ENCODE data around the gene RETREG2. TPM values are rescaled to one million over a fixed set of nuclear protein-coding genes. Genes with fewer than 3 reads are reported as not detected.

The RETREG2 gene
- total RNA-seq, 1 experiment from 2014 or later = 88.3 TPM

GRCh38 chr2:219214786-219215185, 36.7 kb downstream of the RETREG2 start:
- DNase-seq (ENCODE audit: low read depth) = no peak

DNA sequence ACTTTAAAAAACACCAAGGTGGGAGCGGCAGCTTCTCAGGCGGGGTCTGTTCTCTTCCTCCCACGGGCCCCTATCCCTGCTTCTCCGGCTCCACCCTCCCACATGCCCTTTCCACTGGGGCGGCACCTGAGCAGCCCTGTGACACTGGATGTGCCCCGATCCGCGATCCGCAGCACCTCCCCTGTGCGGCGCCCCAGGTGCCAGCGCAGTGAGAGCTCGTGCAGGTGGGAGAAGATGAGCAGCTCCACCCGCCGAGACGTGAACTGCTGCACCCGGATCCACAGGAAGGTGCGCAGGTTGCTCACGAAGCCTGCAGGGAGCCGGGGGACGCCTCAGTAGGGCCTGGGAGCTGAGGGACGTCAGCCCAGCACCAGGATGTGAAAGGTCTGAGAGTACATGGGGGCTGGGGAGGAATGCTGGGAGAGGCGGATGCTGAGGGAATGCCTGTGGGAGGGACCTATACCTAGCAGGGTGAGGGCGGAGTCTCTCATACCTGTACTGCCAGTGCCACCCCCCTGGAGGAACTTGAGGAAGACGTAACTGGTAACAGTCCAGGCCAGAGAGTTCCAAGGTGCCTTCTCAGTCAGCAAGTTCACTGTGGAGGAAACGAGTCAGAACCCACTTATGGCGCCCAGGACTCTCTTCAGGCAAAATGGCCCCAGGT, 37.9 kb downstream of the RETREG2 start:
- DNase-seq (ENCODE audit: low read depth) = no peak

- no peak for DNase-seq (ENCODE audit: low read depth)
Measured at GRCh38 chr2:219216535-219216915, 38.5 kb downstream of the RETREG2 start.

DNA sequence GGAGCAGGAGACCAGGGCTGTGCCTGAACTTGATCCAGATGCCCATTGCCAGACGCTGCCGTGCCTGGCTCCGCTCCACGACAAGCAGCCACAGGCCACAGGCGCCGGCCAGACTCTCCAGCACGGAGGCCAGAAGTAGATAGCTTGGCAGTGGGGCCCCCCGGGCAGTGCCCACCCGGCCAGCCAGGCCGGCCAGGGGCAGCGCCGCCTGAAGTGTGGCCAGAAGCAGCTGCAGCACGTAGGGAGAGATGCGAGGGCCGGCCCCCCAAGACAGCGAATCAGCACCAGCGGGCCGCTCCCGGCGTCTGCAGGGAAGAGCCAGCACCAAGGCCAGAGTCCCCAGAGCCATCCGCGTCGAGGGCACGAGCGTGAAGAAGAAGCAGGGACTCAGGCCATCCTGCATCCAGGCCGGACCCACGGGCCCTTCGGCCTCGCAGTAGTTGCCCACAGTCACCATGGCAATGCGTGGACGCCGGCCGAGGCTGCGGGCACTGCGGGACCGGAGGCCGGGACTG, 40.2 kb downstream of the RETREG2 start:
- DNase-seq (ENCODE audit: low read depth) = peak; percentile 77

DNA sequence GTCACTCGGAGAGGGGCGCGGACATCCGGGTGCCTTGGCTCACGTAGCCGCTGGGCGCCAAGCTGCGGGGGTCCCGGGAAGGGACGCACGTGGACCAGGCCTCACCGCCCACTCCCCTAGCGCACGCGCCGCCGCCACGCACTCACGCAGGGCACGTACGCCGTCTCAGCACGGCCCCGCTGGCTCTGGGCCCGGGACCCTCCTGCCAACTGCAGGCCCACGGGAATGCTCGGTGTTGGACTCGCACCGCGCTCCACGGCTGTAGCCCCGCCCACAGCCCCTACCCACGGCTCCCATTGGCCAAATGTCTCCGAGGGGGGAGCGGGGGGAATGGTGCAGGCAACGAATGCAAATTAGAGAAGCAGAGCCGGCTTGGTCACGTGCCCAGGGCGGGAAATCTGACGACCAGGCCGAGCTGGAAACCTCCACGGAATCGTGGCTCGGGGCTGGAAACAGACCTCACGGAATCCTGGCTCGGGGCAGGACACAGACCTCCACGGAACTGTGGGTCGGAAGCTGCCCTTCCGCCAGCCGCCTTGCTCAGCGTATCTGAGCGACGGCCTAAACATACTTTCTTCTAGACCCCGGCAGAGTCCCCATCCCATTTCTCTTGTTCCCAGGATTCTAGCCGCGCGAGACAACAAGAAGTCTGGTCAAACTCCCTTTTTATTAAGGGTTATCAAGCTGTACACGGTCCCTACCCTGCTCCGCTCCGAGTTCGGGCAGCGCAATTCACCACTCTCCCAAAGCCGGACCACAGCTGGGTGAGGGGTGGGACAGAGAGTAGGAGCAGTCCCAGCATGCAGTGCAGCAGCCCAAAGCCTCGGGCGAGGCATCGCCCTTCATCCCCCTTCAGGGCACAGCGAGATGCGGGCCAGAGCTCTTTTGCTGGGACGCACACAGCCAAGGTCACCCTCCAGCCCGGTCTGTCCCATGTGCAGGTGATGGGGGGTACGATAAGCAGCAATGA, 40.9 kb downstream of the RETREG2 start, which contains the start of gene ABCB6:
Gene ABCB6 (minus strand): TSS at position 227 of the 970 bp plus-strand sequence. CDS start 285 bp downstream, outside the sequence.
- peak; percentile 94 for DNase-seq (ENCODE audit: low read depth)

- no peak for DNase-seq (ENCODE audit: low read depth)
Measured at GRCh38 chr2:219219784-219220532, 41.9 kb downstream of the RETREG2 start.

- no peak for DNase-seq (ENCODE audit: low read depth)
Measured at GRCh38 chr2:219220652-219221402, 42.8 kb downstream of the RETREG2 start.

DNA sequence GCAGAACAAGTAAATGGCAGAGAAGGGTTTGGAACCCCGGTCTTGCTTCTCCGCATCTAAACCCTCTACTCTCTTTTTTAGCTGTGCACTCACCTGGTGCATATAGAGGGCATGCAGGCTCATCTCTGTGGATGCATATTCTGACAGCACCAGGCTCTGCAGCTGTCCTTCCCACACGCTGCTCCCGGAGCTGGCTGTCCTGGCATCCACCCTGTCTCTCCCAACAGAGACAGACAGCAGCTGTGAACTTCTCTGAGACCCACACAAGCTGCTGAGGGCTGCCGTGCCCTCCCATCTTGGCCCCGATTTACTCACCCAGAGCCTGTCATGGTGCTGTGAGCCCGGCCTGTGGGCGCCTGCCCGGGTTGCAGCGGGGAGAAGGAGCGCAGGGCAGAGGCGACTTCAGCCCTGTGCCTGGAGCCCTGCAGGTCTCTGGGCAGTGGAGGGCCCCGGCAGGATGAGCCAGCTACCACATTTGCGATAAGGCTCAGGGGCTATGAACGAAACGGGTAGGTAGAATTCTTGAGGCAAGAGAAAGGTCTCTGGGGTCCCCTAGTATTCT, 44.0 kb downstream of the RETREG2 start:
- peak; percentile 5 for DNase-seq (ENCODE audit: low read depth)

GRCh38 chr2:219223831-219224610, 45.9 kb downstream of the RETREG2 start:
- DNase-seq (ENCODE audit: low read depth) = no peak

- no peak for DNase-seq (ENCODE audit: low read depth)
Measured at GRCh38 chr2:219225350-219225749, 47.3 kb downstream of the RETREG2 start.

- no peak for DNase-seq (ENCODE audit: low read depth)
Measured at GRCh38 chr2:219228041-219228910, 50.2 kb downstream of the RETREG2 start.

GRCh38 chr2:219228911-219229304, 50.8 kb downstream of the RETREG2 start:
- no peak for DNase-seq (ENCODE audit: low read depth)

DNA sequence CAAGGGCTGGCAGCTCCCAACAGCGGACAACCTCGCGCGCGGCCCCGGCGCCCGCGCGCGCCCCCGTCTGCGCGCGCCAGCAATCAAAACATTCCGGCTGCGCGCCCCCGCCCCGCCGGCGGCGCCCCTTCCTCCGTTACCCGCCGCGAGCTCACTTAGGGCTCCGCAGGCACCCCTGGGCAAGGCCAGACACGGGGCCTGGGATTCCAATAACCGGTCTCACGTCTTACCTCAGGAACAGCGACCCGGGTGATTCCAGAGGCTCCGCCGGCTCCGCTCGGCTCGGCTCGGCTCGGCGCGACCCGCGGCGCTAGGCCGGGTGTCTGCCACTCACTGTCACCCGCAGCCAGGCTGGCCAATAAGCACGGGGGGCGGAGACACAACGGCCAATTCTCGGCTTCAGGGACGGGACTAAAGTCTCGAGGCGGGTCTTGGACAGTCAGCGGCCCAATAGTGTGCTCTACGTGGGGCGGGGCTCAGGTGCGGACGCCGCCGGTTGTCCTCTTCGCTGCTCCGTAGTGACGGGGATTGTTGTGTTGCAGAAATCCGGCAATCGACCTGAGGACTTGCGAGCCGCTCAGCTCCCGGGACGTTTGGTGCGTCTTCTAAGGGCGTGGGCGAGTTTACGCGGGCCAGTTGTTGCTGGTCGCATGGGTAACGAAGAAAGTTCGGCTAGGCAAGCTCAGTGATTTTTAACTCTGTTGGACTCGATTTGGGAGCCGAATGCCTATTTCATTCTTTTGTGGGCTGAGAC, 51.4 kb downstream of the RETREG2 start, which contains the start of the genes ANKZF1 and ATG9A:
Gene ANKZF1 (plus strand): TSS at position 502 of the 754 bp plus-strand sequence. CDS start 452 bp downstream, outside the sequence.
Gene ATG9A (minus strand): TSS at position 332 of the 754 bp plus-strand sequence. CDS start 1,612 bp downstream, outside the sequence.
- DNase-seq (ENCODE audit: low read depth) = peak; percentile 98

DNA sequence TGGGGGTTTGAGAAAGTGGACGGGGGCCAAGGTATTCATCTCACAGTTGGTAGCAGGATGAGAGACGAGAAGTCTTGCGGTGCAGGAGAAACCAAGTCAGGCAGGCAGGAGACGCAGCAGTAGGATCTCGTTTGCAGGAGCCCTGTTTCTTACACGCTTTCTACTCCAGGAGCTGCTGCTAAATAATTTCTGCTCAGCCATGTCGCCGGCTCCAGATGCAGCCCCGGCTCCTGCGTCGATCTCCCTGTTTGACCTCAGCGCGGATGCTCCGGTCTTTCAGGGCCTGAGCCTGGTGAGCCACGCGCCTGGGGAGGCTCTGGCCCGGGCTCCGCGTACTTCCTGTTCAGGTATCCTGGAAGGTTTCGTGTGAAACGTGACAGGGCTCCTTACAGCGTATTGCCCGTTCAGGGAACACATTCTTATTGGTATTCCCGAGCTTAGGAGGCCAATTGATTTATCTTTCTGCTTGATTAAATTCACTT, 52.0 kb downstream of the RETREG2 start:
- DNase-seq (ENCODE audit: low read depth) = peak; percentile 44

GRCh38 chr2:219234331-219234730, 56.3 kb downstream of the RETREG2 start:
- DNase-seq (ENCODE audit: low read depth) = no peak

Measured in LHCN-M2 (cell line).